Measurements from ENCODE around the gene CACNA2D4. TPM values are rescaled to one million over a fixed set of nuclear protein-coding genes. Genes with fewer than 3 reads are reported as not detected.

CACNA2D4 gene
- polyA plus RNA-seq, 3 donors = 2.0 to 3.0 (median 2.7) TPM

GRCh38 chr12:1873531-1874510 is 44.6 kb downstream of the CACNA2D4 start:
- DNase-seq = peak; percentile 21

GRCh38 chr12:1872448-1872847 is 46.0 kb downstream of the CACNA2D4 start:
- DNase-seq = no peak

- no peak for DNase-seq
Observed at GRCh38 chr12:1872001-1872400, 46.5 kb downstream of the CACNA2D4 start.

GRCh38 chr12:1870998-1871917 is 47.2 kb downstream of the CACNA2D4 start:
- DNase-seq = no peak

- DNase-seq = no peak
Observed at GRCh38 chr12:1870086-1870485, 48.4 kb downstream of the CACNA2D4 start.

- DNase-seq = no peak
Observed at GRCh38 chr12:1869145-1869544, 49.3 kb downstream of the CACNA2D4 start.

GRCh38 chr12:1865284-1865866 is 53.1 kb downstream of the CACNA2D4 start:
- DNase-seq = no peak

- DNase-seq = no peak
Observed at GRCh38 chr12:1864867-1865266, 53.6 kb downstream of the CACNA2D4 start.

GRCh38 chr12:1864456-1864855 is 54.0 kb downstream of the CACNA2D4 start:
- DNase-seq = no peak

GRCh38 chr12:1863823-1864222 is 54.6 kb downstream of the CACNA2D4 start:
- DNase-seq = no peak

- DNase-seq = no peak
Observed at GRCh38 chr12:1862973-1863372, 55.5 kb downstream of the CACNA2D4 start.

GRCh38 chr12:1859643-1860042 is 58.8 kb downstream of the CACNA2D4 start:
- no peak for DNase-seq

- DNase-seq = no peak
Observed at GRCh38 chr12:1858456-1858855, 60.0 kb downstream of the CACNA2D4 start.

GRCh38 chr12:1857821-1858220 is 60.6 kb downstream of the CACNA2D4 start:
- DNase-seq = no peak

- no peak for DNase-seq
Observed at GRCh38 chr12:1857086-1857485, 61.4 kb downstream of the CACNA2D4 start.

GRCh38 chr12:1855241-1855640 is 63.2 kb downstream of the CACNA2D4 start:
- no peak for DNase-seq

GRCh38 chr12:1853716-1854115 is 64.7 kb downstream of the CACNA2D4 start:
- DNase-seq = no peak

GRCh38 chr12:1852076-1852475 is 66.4 kb downstream of the CACNA2D4 start:
- DNase-seq = no peak

GRCh38 chr12:1851151-1851701 is 67.2 kb downstream of the CACNA2D4 start:
- DNase-seq = no peak

- no peak for DNase-seq
Observed at GRCh38 chr12:1848745-1849144, 69.7 kb downstream of the CACNA2D4 start.

- no peak for DNase-seq
Observed at GRCh38 chr12:1848146-1848545, 70.3 kb downstream of the CACNA2D4 start.

GRCh38 chr12:1847411-1847810 is 71.0 kb downstream of the CACNA2D4 start:
- no peak for DNase-seq
